NCI-H1092 treated with DMSO at 0.1 percent for 48 hours (cell line): Measurements from ENCODE around the gene TLX2.

Experiments
- DNase-seq: peaks from one replicate; lab custom pipeline; 2025; lab: John Stamatoyannopoulos, UW

TLX2 gene

DNA sequence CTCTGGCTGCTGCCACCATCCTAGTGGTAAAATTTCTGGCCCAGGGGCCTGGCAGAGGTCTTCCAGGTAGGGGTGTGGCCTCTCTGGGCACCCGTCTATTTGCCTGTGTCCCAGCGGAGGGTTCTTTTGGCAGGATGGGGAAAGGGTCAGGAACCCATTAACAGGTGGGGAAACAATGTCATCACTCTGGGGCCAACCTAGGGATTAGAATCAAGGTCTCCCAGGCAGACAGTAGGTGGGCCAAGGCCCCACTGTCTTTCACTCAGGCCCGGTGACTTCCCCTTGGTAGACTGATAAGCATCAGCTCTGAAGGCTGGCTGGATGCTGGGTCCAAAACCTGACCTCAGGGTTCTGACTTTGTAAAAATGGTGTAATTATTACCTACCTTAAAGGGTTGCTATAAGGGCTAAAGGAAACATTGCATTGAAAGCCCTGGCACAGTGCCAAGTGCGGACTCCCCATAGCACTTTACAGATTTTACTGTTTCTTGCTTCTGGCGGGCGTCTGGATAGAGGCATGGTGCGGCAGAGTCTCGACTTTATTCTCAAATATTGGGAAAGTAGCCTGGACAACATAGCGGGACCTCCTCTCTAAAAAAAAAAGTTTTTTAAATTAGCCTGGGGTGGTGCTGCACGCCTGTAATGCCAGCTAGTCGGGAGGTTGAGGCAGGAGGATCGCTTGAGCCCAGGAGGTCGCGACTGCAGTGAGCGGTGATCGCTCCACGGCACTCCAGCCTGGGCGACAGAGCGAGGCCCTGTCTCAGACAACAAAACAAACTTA is 17.1 kb upstream of the TLX2 start:
- no peak for DNase-seq

DNA sequence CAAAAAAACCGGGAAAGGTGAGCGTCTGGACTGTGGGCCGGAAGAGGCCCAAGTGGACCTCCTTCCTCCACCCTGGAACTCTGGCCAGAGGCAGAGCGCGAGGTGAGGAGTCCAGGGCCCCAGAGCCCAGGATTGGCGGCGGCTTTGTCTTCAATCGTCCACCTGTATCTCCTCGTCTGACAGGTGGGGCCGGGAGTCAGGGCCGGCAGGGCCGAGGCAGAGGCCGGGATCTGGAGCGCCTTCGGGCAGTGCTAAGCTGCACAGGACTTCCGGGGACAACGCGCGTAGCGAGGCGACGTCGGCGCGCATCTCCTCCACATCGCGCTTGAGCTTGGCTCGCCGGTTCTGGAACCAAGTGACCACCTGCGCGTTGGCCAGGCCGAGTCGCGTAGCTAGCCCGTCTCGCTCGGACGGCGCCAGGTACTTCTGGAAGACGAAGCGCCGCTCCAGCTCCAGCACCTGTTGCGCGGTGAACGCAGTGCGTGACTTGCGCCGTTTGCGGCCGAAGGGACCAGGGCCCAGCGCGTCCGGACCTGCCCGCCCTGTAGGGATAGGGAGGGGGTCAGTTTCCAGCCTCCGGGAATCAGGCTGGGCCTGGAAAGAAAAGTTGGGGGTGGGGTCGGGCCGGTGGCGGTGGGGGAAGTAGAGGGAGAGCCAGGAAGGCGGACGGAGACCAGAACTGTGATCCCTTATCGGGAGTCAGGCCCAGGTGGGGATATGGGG is 16.3 kb upstream of the TLX2 start:
- DNase-seq: no peak

DNA sequence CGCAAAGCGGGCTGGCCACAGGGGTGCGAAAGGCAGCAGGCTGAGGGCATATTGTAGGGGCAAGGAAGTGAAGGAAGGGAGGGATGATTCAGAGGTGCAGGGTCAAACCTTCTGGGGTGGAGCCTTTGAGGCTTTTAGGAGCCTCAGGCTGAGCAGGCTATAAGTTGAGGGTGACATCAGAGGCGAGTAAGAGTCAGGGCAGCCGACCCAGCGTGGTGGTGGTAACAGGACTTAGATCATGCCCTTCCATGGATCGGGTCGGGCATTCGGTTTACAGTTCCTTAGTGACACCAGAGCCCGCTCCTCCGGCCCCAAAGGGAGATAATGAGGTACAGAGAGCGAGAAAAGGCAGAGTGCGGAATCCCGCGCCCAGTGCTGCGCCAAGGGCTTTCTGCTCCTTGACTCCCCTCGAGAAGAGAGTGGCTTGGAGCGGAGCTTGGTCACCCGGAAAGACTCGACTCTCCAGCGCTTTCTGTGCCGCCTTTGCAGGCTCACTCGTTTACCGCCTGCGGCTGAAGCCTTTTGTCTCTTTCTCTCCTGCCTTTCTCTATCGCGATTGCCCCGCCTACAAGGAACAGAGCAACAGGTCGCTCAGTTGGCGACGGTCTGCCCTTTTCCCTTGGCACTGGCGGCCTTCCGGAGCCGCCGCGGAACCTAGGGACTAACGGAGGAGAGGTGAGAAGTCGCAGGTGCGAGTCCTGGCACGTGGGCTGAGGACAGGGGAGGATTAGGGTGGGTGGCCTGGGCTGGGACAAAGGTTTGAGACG is 15.6 kb upstream of the TLX2 start:
- DNase-seq: no peak

DNA sequence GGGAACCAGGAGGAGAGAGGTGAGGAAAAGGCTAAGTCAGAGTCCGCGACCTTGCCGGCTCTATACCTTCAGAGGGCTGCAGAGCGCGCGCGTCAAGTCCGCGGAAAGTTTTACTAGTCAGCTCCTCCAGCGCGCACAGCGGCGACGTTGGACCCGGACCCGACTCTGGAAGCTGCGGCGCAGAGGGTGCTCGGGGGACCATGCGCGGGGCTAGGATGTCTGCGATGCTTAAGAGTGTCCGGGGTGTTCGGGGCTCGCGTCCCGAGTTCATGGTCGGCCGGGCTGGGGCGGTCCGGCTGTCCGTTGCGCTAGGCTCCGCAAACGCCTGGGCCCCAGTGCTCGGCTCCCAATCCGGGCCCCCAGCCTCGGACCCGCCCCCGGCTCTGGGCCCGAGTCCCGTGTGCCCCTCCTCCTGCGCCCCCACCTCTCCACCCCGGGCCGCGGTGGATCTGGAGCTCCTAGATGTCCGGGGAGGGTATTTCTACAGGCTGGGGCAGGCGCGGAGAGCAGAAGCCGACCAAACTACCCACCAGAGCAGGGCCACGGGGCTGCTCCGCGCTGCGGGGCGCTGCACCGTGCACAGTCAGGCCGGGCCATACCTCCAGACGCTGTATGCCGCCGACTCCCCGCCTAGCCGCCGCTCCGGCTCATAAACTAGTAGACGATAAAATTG is 14.8 kb upstream of the TLX2 start, which contains the start of gene LBX2:
LBX2 (minus strand) TSS at position 337 of the 673 bp plus-strand sequence; CDS start at position 271, 66 bp downstream.
- DNase-seq: no peak

DNA sequence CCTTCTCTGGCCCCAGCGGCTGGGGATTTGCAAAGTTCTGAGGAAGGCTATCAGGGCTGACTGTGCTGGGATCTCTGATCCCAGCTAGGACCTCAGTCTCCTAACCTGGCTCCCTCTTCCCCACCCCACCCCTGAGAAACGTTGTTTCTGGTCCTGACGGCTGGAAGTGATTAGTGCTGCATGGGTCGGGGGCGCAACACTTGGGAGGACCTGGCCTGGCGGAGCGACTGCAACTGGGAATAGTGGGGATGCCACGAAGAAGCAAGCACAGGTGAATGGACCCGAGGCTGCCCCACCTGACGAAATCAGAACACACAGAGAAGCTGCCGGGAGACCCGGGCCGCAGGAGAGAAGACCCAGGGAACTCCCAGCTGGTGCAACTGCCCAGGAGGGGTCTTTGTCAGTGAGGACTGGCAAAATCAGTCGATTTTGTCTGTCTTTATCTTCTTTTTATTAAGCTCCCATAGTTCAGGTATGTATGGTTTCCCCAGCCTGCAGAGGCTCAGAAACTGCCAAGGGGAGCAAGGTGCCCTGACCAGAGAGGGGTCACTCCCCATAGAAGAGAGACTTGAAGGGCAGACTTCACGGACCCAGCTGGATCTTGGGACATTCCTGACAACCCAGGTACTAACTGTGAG is 14.2 kb upstream of the TLX2 start:
- DNase-seq: no peak

DNA sequence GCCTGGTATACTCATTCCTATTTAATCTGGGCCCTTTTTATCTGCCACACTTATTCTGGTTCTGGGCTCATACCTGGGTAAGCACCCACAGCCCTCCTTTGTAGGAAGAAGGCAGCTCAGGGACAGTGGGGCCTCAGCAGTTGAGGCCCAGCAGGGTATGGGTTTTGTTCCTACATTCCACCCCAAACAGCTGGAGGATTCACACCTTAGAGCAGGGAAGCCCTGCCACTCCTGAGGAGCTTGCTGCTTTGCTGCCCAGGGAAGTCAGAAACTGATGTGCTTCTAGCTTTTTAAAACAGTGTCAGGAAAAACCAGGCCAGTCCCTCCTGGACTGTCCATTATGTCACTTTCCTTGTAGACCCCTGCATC is 13.7 kb upstream of the TLX2 start:
- DNase-seq: no peak

DNA sequence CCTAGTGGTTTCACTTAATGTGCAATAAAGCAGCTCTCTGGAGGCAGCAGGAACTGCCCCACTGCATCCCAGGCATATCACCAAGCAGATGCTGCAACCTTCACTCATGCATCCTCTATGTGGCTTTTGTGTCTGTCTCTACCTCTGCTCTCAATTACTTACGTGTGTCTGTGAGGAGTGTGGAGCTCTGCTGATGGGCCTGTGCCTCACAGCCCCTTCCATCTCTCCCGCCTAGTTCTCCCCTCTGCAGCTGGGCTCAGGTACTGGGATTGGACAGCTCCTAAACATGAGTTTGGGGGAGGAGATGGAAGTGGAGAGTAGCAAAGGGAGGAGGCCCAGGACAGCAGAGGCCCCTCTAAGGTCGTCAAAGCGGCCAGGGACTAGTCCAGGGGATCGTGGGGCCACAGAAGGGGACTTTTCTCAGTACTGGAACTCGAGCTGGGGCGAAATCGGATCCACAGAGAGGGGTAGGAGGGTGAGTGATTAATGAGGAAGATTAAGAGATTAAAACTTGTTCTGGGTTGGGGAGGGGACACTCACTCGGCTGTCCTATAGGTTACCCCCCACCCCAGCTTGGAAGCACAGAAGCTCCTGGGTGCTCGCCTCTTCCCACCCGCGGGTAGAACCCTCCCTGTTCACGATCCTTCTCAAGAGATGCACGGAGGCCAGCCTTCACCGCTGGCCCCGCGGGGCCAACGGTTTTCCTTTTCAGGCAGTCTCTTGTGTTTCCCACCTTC is 12.7 kb upstream of the TLX2 start:
- no peak for DNase-seq

DNA sequence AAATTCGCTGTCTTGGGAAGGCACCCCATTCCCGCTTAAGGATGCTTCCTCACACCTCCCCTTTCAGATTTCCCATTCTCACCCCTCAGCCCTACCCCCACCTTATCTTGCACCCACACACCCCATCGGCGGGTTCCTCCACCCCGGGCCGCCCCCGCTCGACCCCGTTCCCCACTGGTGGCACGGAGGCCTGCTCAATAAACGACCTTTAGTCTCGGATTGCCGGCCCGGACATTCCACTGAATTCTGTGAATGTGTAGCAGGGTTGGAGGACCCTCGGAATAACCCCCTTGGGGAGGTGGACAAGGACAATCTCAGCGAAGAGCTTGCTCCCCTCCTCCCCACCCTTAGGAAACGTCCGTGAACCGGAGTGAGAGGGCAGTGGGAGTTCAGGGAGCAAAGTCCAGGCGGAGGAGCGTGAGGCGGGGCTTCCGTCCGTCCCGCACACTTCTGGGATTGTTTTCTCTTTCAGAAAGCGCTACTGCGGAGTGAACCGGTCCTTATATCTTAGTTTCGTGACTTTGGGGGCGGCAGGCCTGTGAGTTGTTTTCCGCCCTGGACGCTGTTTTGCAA is 12.0 kb upstream of the TLX2 start:
- no peak for DNase-seq

DNA sequence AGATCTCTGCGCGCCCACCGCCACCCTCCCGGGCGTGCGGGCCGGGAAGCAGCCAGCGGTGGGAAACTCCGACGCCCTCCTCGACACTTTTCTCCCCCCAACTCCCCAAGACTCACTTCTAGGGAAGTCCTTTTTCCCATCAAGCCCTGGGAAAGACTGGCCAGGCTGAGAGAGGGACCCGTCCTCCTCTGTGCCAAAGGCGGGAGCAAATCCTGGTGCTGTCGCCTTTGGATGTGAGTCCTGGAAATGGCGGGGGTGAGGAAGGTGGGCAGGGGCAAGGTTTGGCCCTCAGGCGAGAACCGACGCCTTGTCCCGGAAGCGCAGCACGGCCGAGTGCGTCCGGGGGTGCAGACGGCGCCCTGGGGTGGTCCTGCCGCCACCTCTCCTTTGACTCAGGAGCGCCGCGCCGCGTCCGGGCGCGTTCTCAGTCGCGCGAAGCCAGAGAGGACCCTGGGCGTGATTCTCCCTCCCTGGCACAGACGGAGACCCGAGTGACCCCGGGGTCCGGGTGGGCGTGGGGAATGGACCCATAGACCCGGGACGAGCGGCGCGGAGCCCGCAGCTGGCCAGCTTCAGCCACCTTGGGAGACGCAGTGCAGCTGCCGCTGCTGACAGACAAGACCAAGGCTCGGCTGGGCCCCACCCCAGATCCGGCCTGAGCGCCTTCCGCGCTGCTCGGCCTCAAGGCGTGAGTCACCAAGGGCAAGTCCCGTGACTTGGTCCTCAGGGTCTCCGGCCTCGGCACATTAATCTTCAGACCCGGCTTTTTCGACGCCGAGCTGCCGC is 11.3 kb upstream of the TLX2 start:
- no peak for DNase-seq

DNA sequence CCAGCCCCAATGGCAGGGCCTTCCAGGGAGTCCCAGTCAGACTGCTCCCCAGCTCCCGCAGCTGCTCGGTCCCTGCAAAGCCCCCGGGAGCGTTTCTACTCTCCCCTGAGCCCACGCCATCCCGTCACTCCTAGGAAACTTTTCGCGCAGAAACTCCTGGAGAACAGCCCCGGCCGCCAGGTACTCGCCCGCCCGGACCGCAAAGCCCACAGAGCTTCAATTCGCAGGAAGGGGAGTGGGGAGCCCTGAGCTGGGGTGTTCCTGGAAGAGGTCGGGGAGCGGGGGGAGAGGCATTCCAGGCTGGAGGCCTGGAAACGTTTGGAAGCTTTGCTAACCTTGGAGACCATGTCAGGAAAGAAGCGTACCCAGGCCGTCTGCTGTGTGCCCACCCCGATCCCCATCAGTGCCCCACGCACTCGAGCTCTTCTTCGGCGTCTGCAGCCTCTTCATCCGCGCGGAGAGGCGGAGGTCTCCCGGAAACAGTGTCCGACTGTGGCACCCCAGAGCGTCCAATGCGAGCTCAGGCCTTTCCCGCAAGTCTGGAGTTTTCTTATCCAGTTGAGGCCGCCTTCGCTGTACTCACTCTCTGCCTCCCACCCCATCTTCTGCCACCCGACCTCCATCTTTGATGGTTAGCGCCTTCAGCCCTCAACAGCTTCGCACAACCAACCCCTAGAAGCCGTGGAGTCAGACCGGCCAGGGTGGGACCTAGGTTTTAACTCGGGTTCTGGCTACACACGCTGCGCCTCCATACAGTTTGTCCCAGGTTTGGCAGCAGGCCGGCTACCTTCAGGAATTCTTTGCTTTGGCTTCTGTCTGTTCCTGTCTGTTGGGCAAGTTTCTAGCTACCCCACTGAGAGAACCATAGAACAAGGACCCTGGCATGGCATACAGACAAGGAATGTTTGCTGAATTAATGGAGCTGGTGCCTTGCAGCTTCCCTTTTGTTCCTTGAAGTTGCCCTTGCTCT is 10.5 kb upstream of the TLX2 start:
- no peak for DNase-seq

DNA sequence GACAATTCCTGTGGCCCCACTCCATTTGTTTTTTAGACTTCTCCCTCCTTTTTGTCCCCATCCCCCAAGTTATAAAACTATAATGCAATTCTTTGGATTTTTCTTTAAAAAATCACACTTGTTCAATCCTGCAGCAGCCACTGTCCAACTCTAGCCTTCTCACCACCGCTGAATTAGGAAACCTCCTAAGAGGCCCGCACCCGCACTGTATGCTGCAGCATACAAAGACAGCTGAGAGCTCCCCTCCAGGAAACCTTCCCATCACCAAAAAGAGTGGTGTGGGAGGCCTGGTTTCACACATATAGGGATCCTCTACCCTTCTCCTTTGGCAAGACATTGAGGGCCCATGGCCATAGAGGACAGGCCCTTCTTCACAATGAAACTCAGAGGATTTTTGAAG is 9.7 kb upstream of the TLX2 start:
- DNase-seq: no peak

DNA sequence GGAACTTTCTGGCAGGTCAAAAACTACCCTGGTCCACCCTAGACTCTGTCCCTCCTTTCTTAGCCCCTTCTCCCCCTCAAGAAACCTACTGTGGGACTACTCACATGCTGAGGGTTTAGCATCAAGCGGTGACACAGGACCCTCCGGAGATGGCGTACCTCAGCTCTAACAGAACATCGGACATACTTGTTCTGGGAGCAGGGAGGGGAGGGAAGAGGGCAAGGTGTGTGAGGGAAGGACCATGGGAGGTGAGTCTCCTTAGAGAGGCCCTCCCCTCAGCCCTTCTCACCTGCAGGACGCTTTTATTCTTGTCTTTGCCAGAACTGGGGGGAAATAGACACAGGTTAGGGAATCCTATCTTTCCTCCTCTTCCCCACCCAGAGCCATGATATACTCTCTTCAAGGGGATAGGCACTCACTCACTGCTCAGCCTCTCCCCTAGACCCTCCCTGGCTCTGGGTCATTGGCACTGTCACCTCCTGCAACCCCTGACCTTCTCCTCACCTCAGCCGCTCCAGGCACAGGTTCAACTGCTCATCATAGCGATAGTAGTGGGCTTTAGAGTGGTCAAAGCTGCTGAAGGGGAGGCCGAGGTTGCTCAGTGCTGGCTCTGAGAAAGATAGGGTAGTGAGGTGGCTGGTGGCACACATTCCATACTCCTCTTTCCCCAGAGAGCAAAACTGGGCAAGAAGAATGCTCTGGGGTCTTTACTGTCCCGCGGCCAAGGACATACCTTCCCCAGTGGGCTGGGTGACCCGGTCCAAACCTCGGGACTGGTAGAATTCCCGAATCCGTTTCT is 8.6 kb upstream of the TLX2 start:
- DNase-seq: no peak

DNA sequence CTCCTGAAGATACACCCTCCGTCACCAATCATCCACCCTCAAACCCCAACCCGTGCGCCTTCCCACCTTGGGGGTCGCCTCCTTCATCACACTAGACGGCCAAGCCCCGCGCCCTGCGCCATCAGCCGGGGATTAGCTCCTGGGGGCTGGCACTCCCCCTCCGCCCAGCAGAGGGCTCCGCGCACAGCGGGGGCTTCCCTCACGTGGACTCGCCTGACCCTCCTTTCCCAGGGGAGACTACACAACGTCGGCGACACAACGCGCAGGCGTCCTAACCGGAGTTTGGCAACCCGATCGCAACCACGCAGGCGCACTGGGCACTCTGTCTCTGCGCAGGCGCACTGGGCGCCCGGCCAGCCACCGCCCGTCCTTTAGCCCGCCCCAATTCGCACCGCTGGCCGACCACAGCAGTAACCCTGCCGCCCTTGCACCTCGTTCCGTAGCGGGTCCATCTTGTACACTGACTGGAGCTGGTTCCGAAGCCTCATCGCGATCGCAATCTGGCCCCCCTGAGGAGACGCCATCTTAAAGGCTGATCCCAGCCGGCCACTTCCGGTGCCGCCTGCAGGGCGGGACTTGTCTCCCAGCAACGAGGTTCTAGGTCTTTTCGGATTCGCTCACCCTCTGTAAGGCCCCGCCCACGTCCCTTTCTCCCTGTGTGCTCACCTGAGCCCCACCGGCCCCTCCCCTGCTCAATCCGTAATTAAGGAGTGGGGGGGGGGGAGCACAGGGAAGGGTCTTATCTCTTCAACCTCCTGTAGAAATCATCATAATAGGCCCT is 6.9 kb upstream of the TLX2 start, which contains the start of gene PCGF1:
PCGF1 (minus strand) TSS at position 551 of the 781 bp plus-strand sequence; CDS start at position 524, 27 bp downstream.
- DNase-seq: peak; percentile 97

DNA sequence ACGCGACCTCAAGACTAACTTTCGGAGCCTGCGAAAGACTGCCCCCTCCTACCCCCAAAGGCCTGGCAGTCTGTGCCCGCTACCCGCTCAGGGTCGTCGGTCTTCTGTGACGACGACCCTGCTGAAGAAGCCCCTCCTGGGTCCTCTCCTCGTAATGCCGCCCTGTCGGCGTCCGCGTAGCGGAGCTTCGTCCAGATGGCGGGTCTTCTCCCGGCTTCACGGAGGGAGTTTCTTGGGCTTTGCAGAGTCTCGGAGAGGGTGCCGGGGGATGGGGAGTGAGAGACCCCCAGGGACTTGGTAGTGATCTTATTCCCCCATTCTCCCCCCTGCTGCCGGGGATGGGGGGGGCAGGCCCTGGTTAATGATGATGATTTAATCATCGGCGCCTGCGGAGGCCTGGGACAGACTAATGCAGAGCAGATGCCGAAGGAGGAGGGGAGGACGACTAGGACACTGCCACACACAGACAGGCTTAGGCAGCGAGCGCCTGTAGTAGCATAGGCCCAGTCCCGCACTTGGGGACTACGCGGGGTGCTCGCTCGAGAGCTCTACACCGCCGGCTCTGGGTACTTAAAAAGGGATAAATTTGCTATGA is 6.2 kb upstream of the TLX2 start:
- no peak for DNase-seq

DNA sequence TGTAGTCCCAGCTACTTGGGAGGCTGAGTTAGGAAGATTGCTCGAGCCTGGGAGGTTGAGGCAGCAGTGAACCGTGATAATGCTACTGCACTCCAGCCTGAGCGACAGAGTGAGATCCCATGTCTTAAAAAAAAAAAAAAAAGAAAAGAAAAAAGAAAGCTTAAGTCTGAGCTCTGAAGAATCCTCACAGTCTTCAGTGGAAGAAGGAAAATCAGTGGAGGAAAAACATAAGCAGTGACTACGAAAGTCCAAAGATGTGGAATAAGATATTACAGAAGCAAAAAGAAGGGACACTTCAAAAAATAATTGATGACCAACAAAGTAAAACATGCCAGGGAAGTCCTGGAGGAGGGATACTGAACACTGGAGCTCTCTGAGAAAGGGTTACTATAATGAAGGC is 4.0 kb upstream of the TLX2 start:
- no peak for DNase-seq
